ENCODE measurements around the gene KCNQ2.

The KCNQ2 gene

DNA sequence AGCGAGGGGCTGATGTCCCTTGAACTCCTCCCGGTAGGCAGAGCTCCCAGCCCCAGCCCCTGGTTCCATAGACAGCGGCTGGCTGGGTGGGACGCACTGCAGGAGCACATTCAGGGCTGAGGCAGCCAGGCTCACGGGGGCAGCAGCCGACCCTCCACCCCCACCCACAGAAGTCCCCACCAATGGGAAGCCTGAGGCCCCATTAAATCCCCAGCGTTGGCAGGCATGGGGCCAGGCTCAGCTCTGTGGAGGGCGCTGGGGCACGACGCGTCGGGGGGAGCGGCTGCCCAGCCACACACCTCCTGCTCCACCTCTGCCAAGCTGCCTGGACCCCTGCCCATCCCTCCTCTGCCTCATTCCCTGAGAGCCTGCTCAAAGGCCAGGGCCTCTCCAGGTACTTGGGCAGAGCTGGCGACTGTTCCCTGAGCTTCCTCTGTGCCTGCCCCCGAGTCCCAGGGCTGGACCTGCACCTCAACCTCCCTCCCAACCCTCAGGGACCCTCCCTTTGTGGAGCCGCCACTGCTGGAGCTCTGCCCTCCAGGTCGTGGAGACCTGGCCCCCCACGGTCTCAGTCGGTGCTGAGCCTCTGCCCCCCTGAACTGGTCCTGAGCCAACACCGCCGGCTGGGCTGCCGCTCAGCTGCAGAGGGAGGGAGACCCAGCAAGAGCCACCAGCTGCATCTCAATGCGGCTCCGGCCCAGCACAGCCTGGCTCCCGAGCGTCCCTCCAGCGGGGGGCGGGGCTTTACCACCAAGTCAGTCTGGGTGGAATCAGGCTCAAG, 120.5 kb downstream of the KCNQ2 start:
- DNase-seq, result no peak

DNA sequence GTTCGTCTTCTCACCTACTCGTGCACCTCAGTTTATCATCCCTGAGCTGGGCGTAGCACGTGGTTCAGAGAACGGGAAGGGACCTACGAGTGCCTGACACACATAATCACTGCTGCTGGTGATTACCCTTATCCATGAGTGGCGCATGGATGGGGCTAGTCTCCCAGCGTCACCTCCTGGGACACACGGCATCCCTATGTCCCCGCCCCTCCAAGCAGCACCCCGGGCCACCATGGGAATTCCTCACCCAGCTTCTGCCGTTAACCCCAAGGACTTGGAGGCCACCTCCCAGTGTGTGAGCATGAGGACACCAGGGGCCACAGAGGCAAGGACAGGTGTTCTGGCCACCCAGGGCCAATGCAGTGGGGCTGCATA, 121.1 kb downstream of the KCNQ2 start:
- DNase-seq, result no peak

DNA sequence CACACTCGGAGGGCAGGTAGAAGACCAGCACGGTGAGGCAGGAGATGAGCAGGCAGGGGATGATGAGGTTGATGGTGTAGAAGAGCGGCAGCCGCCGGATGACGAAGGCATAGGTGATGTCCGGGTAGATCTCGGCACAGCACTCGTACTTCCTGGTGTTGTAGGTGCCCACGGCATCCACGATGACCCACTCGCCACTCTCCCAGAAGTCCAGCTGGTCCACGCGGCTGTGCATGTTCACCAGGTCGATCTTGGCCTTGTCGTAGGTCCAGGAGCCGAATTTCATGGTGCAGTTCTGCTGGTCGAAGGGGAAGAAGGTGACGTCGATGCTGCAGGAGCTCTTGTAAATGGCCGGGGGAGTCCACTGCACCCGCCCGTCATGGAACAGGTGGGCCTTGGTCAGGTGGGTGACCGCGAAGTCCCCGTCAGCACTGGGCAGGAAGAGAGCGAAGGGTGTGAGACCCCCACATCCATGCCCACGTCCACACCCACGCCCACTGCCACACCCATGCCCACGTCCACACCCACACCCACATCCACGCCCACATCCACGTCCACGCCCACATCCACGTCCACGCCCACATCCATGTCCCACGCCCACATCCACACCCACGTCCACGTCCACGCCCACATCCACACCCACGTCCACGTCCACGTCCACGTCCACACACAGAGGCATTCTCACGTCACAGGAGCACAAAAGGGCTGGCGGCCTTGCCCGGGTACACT, 121.7 kb downstream of the KCNQ2 start:
- DNase-seq, result no peak

Data from activated CD4-positive, alpha-beta T cell treated with anti-CD3 and anti-CD28 coated beads, Interleukin-2, amount 50 U/mL, for 4 hours (primary cell).